Upper lobe of left lung (tissue), 4 donors: ENCODE measurements around the gene MICAL2.

Experiments
- POLR2A ChIP-seq, 4 donors: fragments of 450-650 bp; IDR thresholded peaks; one replicate each; pipeline ENCODE4 v1.5.1; 2016 to 2017; ENCODE audit warnings: antibody characterized with exemption in 4 of 4, mild to moderate bottlenecking in 2 of 4
- TF ChIP-seq, protein P1 (sequence below), 6 experiments: fragments of 450-650 bp in 4 of 6; fragments of 200-600 bp in 2 of 6; sonication (generic) in 2 of 6; IDR thresholded peaks; one replicate each; pipeline ENCODE4 v1.5.1; 2016 to 2019; ENCODE audit warnings: antibody characterized with exemption in 6 of 6

DNA sequence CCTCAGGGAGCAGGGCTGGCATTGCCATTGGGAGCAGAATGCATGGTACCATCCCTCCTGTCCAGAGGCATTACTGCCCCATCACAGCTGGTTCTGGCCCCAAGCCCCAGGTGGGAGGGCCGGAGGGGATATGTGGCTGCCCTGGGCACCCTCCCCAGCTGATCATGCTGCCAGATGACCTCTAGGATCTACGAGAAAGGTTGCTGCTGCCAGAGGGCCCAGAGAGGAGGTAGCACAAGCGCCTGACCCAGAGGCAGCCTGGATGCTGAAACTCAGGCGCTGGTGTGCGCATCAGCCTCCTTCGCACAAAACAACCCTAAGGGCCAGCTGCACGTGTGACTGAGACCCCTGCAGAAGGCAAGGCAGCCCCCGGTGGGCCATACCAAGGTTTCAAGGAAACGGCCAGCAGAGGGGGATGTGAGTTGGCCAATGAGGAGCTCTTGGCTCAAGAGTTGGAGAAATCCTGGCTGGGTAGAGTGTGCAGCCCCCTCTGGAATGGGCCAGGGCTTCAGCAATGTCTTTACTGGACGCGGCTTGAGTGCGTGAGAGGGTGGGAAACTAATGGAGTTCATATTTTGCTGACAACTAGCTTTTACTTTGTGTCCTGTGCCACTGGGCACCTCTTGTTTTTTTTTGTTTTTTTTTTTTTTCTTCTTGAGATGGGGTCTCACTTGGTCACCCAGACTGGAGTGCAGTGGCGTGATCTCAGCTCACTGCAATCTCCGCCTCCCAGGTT lies 178.7 kb downstream of the MICAL2 start:
- TF ChIP-seq, protein P1, sequence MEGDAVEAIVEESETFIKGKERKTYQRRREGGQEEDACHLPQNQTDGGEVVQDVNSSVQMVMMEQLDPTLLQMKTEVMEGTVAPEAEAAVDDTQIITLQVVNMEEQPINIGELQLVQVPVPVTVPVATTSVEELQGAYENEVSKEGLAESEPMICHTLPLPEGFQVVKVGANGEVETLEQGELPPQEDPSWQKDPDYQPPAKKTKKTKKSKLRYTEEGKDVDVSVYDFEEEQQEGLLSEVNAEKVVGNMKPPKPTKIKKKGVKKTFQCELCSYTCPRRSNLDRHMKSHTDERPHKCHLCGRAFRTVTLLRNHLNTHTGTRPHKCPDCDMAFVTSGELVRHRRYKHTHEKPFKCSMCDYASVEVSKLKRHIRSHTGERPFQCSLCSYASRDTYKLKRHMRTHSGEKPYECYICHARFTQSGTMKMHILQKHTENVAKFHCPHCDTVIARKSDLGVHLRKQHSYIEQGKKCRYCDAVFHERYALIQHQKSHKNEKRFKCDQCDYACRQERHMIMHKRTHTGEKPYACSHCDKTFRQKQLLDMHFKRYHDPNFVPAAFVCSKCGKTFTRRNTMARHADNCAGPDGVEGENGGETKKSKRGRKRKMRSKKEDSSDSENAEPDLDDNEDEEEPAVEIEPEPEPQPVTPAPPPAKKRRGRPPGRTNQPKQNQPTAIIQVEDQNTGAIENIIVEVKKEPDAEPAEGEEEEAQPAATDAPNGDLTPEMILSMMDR (IDR thresholded peaks at IDR 0.05): peak in 1 of 6 experiments; percentile 0
- TF ChIP-seq POLR2A (IDR thresholded peaks at IDR 0.05): no peak
